H9 (cell line): ENCODE data around the gene HEG1. TPM values are rescaled to one million over a fixed set of nuclear protein-coding genes. Genes with fewer than 3 reads are reported as not detected.

Experiments used
- DNase-seq: peaks from one replicate; pipeline ENCODE4 v3.0.0-alpha.2; 2017
- H2AFZ ChIP-seq: one replicate; pipeline ENCODE4 v1.6.1; 2013; ENCODE audit warnings: mild to moderate bottlenecking, low read length, control low read depth, moderate library complexity
- H2AK5ac ChIP-seq: 2 replicates; pipeline ENCODE4 v1.6.1; 2013; ENCODE audit warnings: low read length, control low read depth, mixed read lengths; ENCODE audit not compliant: insufficient read length
- H2BK120ac ChIP-seq: one replicate; pipeline ENCODE4 v1.6.1; 2013; ENCODE audit warnings: low read depth, mild to moderate bottlenecking, low read length, control low read depth, inconsistent platforms; ENCODE audit not compliant: poor library complexity, severe bottlenecking
- H2BK12ac ChIP-seq: 2 replicates; pipeline ENCODE4 v1.6.1; 2013; ENCODE audit warnings: low read length, control low read depth, mixed read lengths, low read depth; ENCODE audit not compliant: insufficient read length
- H2BK15ac ChIP-seq: 2 replicates; pipeline ENCODE4 v1.6.1; 2013; ENCODE audit warnings: low read depth, low read length, control low read depth
- H2BK20ac ChIP-seq: one replicate; pipeline ENCODE4 v1.6.1; 2013; ENCODE audit warnings: low read depth, mild to moderate bottlenecking, low read length, control low read depth, inconsistent platforms; ENCODE audit not compliant: poor library complexity, severe bottlenecking
- H2BK5ac ChIP-seq: 2 replicates; pipeline ENCODE4 v1.6.1; 2013; ENCODE audit warnings: low read length, control low read depth, mixed read lengths; ENCODE audit not compliant: insufficient read length
- H3K14ac ChIP-seq: 2 replicates; pipeline ENCODE4 v1.6.1; 2013; ENCODE audit warnings: low read length, control low read depth; ENCODE audit not compliant: insufficient read depth
- H3K18ac ChIP-seq: 2 replicates; pipeline ENCODE4 v1.6.1; 2013; ENCODE audit warnings: low read depth, mild to moderate bottlenecking, mixed read lengths, low read length, control low read depth; ENCODE audit not compliant: insufficient read length
- H3K23ac ChIP-seq: 2 replicates; pipeline ENCODE4 v1.6.1; 2013; ENCODE audit warnings: low read length, control low read depth, mixed read lengths, low read depth; ENCODE audit not compliant: insufficient read length
- H3K23me2 ChIP-seq: 2 replicates; pipeline ENCODE4 v1.6.1; 2013; ENCODE audit warnings: low read depth, mild to moderate bottlenecking, mixed read lengths, low read length, control low read depth; ENCODE audit not compliant: insufficient read length, poor library complexity, severe bottlenecking
- H3K27ac ChIP-seq: 2 replicates; pipeline ENCODE4 v1.5.1; 2013; ENCODE audit warnings: low read length, control low read depth, mixed read lengths, low read depth; ENCODE audit not compliant: insufficient read length
- H3K27me3 ChIP-seq: 2 replicates; pipeline ENCODE4 v1.6.1; 2013; ENCODE audit warnings: low read length, control low read depth, inconsistent platforms; ENCODE audit not compliant: insufficient read depth
- H3K4ac ChIP-seq: 2 replicates; pipeline ENCODE4 v1.6.1; 2013; ENCODE audit warnings: low read depth, mild to moderate bottlenecking, control low read depth, inconsistent platforms, low read length, moderate library complexity
- H3K4me1 ChIP-seq: 2 replicates; pipeline ENCODE4 v1.6.1; 2013; ENCODE audit warnings: low read length, control low read depth, inconsistent platforms; ENCODE audit not compliant: insufficient read depth
- H3K4me2 ChIP-seq: 2 replicates; pipeline ENCODE4 v1.6.1; 2013; ENCODE audit warnings: low read length, control low read depth, mixed read lengths; ENCODE audit not compliant: insufficient read length, insufficient read depth
- H3K56ac ChIP-seq: 2 replicates; pipeline ENCODE4 v1.6.1; 2013; ENCODE audit warnings: low read depth, mild to moderate bottlenecking, mixed read lengths, low read length, control low read depth; ENCODE audit not compliant: insufficient read length
- H3K79me1 ChIP-seq: 2 replicates; pipeline ENCODE4 v1.6.1; 2013; ENCODE audit warnings: low read depth, mild to moderate bottlenecking, moderate library complexity, low read length, control low read depth, inconsistent platforms; ENCODE audit not compliant: insufficient read depth, poor library complexity, severe bottlenecking
- H3K79me2 ChIP-seq: 2 replicates; pipeline ENCODE4 v1.6.1; 2013; ENCODE audit warnings: low read length, control low read depth, inconsistent platforms; ENCODE audit not compliant: insufficient read depth
- H3K9ac ChIP-seq: 2 replicates; pipeline ENCODE4 v1.6.1; 2013; ENCODE audit warnings: low read length, control low read depth, mixed read lengths; ENCODE audit not compliant: insufficient read length; ENCODE audit errors: extremely low read depth
- H3K9me3 ChIP-seq: one replicate; pipeline ENCODE4 v1.6.1; 2013; ENCODE audit warnings: low read depth, low read length, inconsistent platforms; ENCODE audit not compliant: control insufficient read depth
- H3T11ph ChIP-seq: one replicate; pipeline ENCODE4 v1.6.1; 2013; ENCODE audit warnings: mild to moderate bottlenecking, low read length, control low read depth, inconsistent platforms
- H4K20me1 ChIP-seq: one replicate; pipeline ENCODE4 v1.6.1; 2013; ENCODE audit not compliant: control insufficient read depth, insufficient read length, insufficient read depth
- H4K5ac ChIP-seq: 2 replicates; pipeline ENCODE4 v1.6.1; 2013; ENCODE audit warnings: low read depth, mild to moderate bottlenecking, mixed read lengths, low read length, control low read depth; ENCODE audit not compliant: insufficient read length
- H4K8ac ChIP-seq: replicated peaks from 2 replicates; pipeline ENCODE4 v1.6.1; 2013; ENCODE audit warnings: low read length, control low read depth, mixed read lengths, low read depth; ENCODE audit not compliant: insufficient read length
- H4K91ac ChIP-seq: 2 replicates; pipeline ENCODE4 v1.6.1; 2013; ENCODE audit warnings: low read depth, mild to moderate bottlenecking, moderate library complexity, mixed read lengths, low read length, control low read depth; ENCODE audit not compliant: insufficient read length
- H3K27ac Mint-ChIP-seq, 3 experiments: 2 replicates in 2 of 3; 3 replicates in 1 of 3; pipeline ENCODE4 v1.8.0; 2020 to 2021; ENCODE audit warnings: mixed read lengths in 3 of 3, mild to moderate bottlenecking in 1 of 3, moderate library complexity in 1 of 3
- H3K27me3 Mint-ChIP-seq: 2 replicates; pipeline ENCODE4 v1.8.0; 2021; ENCODE audit warnings: low read depth, mild to moderate bottlenecking, moderate library complexity, mixed read lengths
- H3K36me3 Mint-ChIP-seq, 3 experiments: 2 replicates in 2 of 3; 3 replicates in 1 of 3; pipeline ENCODE4 v1.8.0; 2020 to 2021; ENCODE audit warnings: low read depth in 3 of 3, mixed read lengths in 3 of 3; ENCODE audit not compliant: insufficient read depth in 1 of 3
- H3K4me1 Mint-ChIP-seq, 2 experiments: 2 replicates each; pipeline ENCODE4 v1.8.0; 2020; ENCODE audit warnings: mixed read lengths in 2 of 2
- H3K4me3 Mint-ChIP-seq, 2 experiments: 2 replicates in 1 of 2; 3 replicates in 1 of 2; pipeline ENCODE4 v1.8.0; 2020 to 2021; ENCODE audit warnings: mild to moderate bottlenecking in 2 of 2, mixed read lengths in 2 of 2, moderate library complexity in 1 of 2
- H3K9me3 Mint-ChIP-seq, 2 experiments: 2 replicates in 1 of 2; 3 replicates in 1 of 2; pipeline ENCODE4 v1.8.0; 2020; ENCODE audit warnings: mild to moderate bottlenecking in 2 of 2, mixed read lengths in 2 of 2, moderate library complexity in 1 of 2
- WGBS: extraction: QIAGEN DNeasy Blood & Tissue Kit; methylation state at CpG from one replicate; pipeline ENCODE4 v1.1.7; 2013; ENCODE audit warnings: missing lambda C conversion rate, low lambda C conversion rate, mixed read lengths; ENCODE audit not compliant: insufficient read length; ENCODE audit errors: extremely low coverage; 5-methylcytosine and 5-hydroxymethylcytosine counted together
- total RNA-seq: library from RNA; stranded (reverse); gene quantifications from 2 replicates; pipeline ENCODE4 v1.2.1, GENCODE V29; 2021
- TF ChIP-seq, protein P1 (sequence below): fragments of 200-600 bp; sonication (generic); conservative IDR thresholded peaks from 3 replicates; pipeline ENCODE4 v1.8.0; 2021; ENCODE audit warnings: antibody characterized with exemption, mild to moderate bottlenecking

The HEG1 gene
- total RNA-seq, 1 experiment from 2014 or later, result 10.3 TPM

DNA sequence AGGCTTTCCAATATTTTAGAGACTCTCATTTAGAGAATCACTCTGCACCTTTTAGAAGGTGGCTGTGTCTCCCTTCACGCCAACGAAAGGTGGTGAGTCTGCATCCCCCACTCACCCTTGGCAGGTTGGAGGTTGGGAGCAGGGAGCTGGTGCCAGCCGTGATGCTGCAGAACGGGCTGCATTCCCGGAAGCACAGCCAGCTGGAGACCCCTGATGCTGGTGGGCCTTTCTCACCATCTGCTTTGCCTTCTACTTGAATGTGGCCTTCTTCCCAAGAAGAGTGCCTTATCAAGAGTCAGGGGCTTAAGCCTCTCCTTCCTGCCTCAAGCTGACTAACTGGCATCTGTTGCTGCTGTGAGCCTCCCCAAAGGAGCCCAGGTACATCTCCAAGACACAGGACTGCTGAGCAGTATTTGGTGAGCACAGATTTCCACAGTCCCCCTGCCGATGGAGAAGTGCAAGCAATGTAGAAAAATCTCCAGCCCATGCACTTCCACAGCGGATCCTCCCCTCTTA, 17.7 kb upstream of the HEG1 start:
- Histone ChIP-seq H3K27me3 (no peaks in the 10 kb centered on the region), H2BK12ac (no peak overlapping the region), H2BK5ac (no peak overlapping the region), H3K14ac (no peak overlapping the region), H4K5ac (no peak overlapping the region), H3K9me3 (no peaks in the 10 kb centered on the region), H3K27ac (no peak overlapping the region), H3K18ac (no peak overlapping the region), H3K23ac (no peak overlapping the region), H4K20me1 (no peaks in the 10 kb centered on the region), H3K56ac (no peak overlapping the region), H3K4me1 (no peaks in the 10 kb centered on the region; the same call in 1 of the 2 replicates), H3T11ph (no peak overlapping the region), H3K9ac (no peak overlapping the region), H2AK5ac (no peak overlapping the region), H3K79me1 (no peaks in the 10 kb centered on the region), H2AFZ (no peak overlapping the region), H4K91ac (no peak overlapping the region), H2BK20ac (no peak overlapping the region), H4K8ac (no peak overlapping the region), H3K79me2 (no peaks in the 10 kb centered on the region), H2BK15ac (no peak overlapping the region), H3K4me2 (no peak overlapping the region), H2BK120ac (no peak overlapping the region), H3K4ac (no peak overlapping the region), H3K23me2 (no peaks in the 10 kb centered on the region)
- no peaks in the 10 kb centered on the region for H3K9me3 Mint-ChIP-seq
- H3K27ac Mint-ChIP-seq, result no peak overlapping the region
- TF ChIP-seq, protein P1, sequence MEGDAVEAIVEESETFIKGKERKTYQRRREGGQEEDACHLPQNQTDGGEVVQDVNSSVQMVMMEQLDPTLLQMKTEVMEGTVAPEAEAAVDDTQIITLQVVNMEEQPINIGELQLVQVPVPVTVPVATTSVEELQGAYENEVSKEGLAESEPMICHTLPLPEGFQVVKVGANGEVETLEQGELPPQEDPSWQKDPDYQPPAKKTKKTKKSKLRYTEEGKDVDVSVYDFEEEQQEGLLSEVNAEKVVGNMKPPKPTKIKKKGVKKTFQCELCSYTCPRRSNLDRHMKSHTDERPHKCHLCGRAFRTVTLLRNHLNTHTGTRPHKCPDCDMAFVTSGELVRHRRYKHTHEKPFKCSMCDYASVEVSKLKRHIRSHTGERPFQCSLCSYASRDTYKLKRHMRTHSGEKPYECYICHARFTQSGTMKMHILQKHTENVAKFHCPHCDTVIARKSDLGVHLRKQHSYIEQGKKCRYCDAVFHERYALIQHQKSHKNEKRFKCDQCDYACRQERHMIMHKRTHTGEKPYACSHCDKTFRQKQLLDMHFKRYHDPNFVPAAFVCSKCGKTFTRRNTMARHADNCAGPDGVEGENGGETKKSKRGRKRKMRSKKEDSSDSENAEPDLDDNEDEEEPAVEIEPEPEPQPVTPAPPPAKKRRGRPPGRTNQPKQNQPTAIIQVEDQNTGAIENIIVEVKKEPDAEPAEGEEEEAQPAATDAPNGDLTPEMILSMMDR, result no peak
- no peaks in the 10 kb centered on the region; a peak in 1 of 7 replicates for H3K36me3 Mint-ChIP-seq
- H3K4me3 Mint-ChIP-seq, result no peak overlapping the region
- H3K27me3 Mint-ChIP-seq, result no peaks in the 10 kb centered on the region
- peaks cover 19 to 24% of the 10 kb centered on the region in 2 experiments for H3K4me1 Mint-ChIP-seq
- no peak for DNase-seq
- WGBS, result no CpG with 5 or more reads among the region's 7 CpGs
